Inflammatory macrophage treated with lipopolysaccharide for 1 hour (primary cell): ENCODE results near the gene EBI3.
"Not testable (repeated sequence)": the region's sequence is repeated elsewhere in the genome, so short reads cannot be mapped to it uniquely, and the experiment has no call there.

ENCODE experiments used
- DNase-seq, 2 donors: peaks; one replicate each; pipeline ENCODE4 v3.0.0-alpha.2; 2020 to 2022

Gene EBI3

GRCh38 chr19:4200940-4201542 is 28.3 kb upstream of the EBI3 start:
- DNase-seq, result no peak

GRCh38 chr19:4201798-4202197 is 27.5 kb upstream of the EBI3 start:
- DNase-seq, result no peak

GRCh38 chr19:4206818-4207484 is 22.4 kb upstream of the EBI3 start:
- peak in 1 of 2 donors; percentile 24 for DNase-seq

GRCh38 chr19:4208385-4209094 is 20.8 kb upstream of the EBI3 start:
- DNase-seq, result peak; percentile 22 to 44

GRCh38 chr19:4210166-4210731 is 19.1 kb upstream of the EBI3 start:
- no peak for DNase-seq

GRCh38 chr19:4213116-4213515 is 16.2 kb upstream of the EBI3 start:
- no peak for DNase-seq

GRCh38 chr19:4215807-4216206 is 13.5 kb upstream of the EBI3 start:
- no peak for DNase-seq

GRCh38 chr19:4216846-4217245 is 12.5 kb upstream of the EBI3 start:
- no peak for DNase-seq

GRCh38 chr19:4217429-4218264 is 11.7 kb upstream of the EBI3 start:
- DNase-seq, result no peak

GRCh38 chr19:4218523-4218922 is 10.8 kb upstream of the EBI3 start:
- not testable (repeated sequence) for DNase-seq

- no peak for DNase-seq
Measured at GRCh38 chr19:4220188-4220587, 9.1 kb upstream of the EBI3 start.

GRCh38 chr19:4224470-4224869 is 4.9 kb upstream of the EBI3 start:
- no peak for DNase-seq

- DNase-seq, result peak; percentile 56 to 69
Measured at GRCh38 chr19:4225885-4226284, 3.4 kb upstream of the EBI3 start.

GRCh38 chr19:4227771-4228170 is 1.6 kb upstream of the EBI3 start:
- DNase-seq, result no peak

- no peak for DNase-seq
Measured at GRCh38 chr19:4228765-4229178, 551 bp upstream of the EBI3 start.

GRCh38 chr19:4230237-4230636 is 914 bp downstream of the EBI3 start:
- DNase-seq, result not testable (repeated sequence)

GRCh38 chr19:4231521-4231920 is 2.2 kb downstream of the EBI3 start:
- not testable (repeated sequence) for DNase-seq

- not testable (repeated sequence) for DNase-seq
Measured at GRCh38 chr19:4232139-4232538, 2.8 kb downstream of the EBI3 start.

- no peak for DNase-seq
Measured at GRCh38 chr19:4232614-4233281, 3.4 kb downstream of the EBI3 start.

- DNase-seq, result peak; percentile 29 to 85
Measured at GRCh38 chr19:4233282-4233853, 4.0 kb downstream of the EBI3 start.

- DNase-seq, result no peak
Measured at GRCh38 chr19:4234142-4234861, 5.0 kb downstream of the EBI3 start.
